GM08714 (cell line): ENCODE results near the gene MEIOB.

Experiments used
- H3K4me3 ChIP-seq: fragments of 200-500 bp; sonication (Bioruptor generic); 2 replicates; pipeline ENCODE4 v1.5.1; 2014; ENCODE audit warnings: mild to moderate bottlenecking, low read length, inconsistent platforms
- ZNF274 ChIP-seq: IDR thresholded peaks from 2 replicates; pipeline ENCODE4 v1.6.1; 2012; ENCODE audit warnings: mild to moderate bottlenecking, low read depth, low read length

MEIOB gene

DNA sequence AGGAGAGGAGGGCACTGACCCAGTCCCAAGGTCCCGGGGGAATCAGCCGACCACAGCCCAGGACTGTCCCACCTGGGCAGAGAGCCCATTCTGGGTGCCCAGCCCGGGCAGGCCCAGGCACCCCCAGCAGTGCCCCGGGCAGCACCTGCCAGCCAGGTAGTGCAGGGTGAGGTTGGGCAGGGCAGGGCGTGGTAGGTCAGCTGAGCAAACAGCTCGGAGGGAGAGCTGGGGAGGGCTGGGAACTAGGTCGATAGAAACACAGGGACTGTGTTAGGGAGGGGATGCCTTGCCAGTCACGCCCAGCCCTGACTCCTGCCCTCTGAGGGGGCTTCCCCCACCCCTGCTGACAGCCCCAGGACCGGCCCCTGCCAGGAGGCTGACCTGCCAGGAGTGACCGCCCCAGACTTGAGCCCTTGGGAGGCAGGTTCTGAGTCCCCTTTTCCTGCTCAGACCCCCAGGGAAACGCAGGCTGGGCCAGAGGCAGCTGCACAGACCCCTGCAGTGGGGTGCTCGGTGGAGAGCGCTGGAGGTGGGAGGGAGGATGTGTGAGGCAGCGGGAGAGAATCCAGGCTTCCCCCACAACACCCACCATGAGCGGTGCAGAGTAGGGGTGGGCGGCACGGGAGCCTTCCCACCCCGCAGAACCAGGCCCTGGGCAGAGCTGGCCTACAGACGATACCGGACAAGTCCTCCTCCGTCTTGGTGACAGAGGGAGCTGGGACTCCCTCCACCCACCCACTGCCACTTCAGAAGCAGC lies 41.5 kb upstream of the MEIOB start:
- TF ChIP-seq ZNF274 = no peak

DNA sequence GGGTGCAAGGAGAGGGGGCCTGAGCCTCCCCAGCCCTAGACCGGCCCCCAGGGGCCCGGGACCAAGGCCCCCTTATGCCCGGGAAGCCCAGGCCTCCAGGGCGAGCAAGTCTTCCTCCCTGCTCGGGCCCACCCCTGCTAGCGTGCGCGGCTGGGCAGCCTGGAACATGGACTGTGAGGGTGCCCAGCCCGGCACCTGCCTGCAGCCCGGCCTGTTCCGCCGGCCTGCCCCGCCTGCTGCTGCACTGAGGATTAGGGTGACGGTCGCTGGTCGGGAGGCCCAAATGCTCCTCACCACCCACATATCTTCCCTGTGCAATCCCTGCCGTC lies 40.2 kb upstream of the MEIOB start:
- H3K4me3 ChIP-seq = no peak overlapping the region
- TF ChIP-seq ZNF274 = no peak

More for the DNA sequence above, 41.5 kb upstream of the MEIOB start:
- no peak overlapping the region for H3K4me3 ChIP-seq

- no peak for TF ChIP-seq ZNF274
- H3K4me3 ChIP-seq = no peak overlapping the region
Observed at GRCh38 chr16:1911467-1912214, 39.7 kb upstream of the MEIOB start.

- TF ChIP-seq ZNF274 = no peak
- H3K4me3 ChIP-seq = no peak overlapping the region
Observed at GRCh38 chr16:1909561-1910231, 37.7 kb upstream of the MEIOB start.

GRCh38 chr16:1908983-1909382 lies 37.0 kb upstream of the MEIOB start:
- no peak for TF ChIP-seq ZNF274
- H3K4me3 ChIP-seq = no peak overlapping the region

GRCh38 chr16:1908184-1908583 lies 36.2 kb upstream of the MEIOB start:
- no peak for TF ChIP-seq ZNF274
- no peak overlapping the region for H3K4me3 ChIP-seq

DNA sequence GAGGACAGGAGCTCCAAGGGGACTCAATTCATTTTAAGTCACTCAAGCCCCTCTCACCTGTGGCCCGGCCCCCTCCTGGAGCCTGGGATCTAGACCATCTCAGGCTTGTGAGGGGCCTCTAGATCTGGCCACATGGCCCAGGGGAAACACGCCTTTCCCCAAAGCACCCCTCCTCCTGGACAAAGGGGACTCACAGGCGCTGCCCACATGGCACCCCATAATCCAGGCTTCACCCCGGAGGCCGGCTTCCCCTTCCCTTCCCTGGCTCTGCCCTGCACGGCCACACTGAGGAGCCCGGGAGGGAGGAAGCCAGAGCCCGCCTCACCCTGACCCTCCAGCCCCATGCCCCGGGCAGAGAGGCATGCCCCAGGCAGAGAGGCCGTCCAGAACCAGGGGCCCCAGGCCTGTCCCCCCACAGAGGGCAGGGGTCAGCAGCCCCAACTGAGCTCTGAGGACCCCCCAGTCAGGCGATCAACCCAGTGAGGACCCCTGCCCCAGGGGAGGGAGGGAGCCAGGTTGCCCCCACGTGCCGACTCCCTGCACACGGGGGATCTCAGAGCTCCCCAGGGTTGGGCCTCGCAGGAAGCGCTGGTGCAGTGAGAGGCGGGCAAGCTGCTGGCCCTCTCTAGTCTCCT lies 35.4 kb upstream of the MEIOB start:
- H3K4me3 ChIP-seq = no peak overlapping the region
- TF ChIP-seq ZNF274 = no peak

DNA sequence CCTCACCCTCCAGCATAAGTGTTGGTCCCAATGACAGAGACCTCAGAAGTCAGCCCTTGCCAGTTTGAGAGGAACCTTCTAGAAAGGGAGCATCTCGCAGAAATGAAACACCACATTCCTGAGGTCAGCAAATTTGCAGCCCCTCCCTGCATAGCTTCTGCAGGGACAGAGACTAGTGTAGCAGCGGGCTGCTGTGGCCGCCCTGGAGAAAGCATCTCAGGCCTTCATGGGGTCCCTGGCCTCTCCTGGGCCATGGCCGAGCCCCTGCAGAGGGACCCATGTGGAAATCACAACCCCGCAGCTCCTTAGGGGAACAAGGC lies 34.8 kb upstream of the MEIOB start:
- no peak overlapping the region for H3K4me3 ChIP-seq
- TF ChIP-seq ZNF274 = no peak

GRCh38 chr16:1906055-1906845 lies 34.3 kb upstream of the MEIOB start:
- TF ChIP-seq ZNF274 = no peak

GRCh38 chr16:1903845-1904840 lies 32.2 kb upstream of the MEIOB start:
- no peak for TF ChIP-seq ZNF274

More at GRCh38 chr16:1906055-1906845, 34.3 kb upstream of the MEIOB start:
- H3K4me3 ChIP-seq = no peak overlapping the region

DNA sequence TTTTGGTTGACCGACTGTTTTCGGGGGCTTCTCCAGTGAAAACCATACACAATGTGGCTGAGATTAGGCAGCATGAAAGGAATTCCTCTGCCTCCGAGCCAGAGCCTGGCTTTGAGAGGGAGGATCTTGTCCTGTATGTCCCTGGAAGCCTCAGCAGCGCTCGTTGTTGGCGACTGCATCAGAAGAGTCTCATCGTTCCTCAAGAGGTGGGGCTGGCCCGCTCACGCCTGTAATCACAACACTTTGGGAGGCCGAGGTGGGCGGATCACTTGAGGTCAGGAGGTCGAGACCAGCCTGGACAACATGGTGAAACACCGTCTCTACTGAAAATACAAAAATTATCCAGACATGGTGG lies 31.2 kb upstream of the MEIOB start:
- TF ChIP-seq ZNF274 = no peak
- no peak overlapping the region for H3K4me3 ChIP-seq

More at GRCh38 chr16:1903845-1904840, 32.2 kb upstream of the MEIOB start:
- H3K4me3 ChIP-seq = no peak overlapping the region

DNA sequence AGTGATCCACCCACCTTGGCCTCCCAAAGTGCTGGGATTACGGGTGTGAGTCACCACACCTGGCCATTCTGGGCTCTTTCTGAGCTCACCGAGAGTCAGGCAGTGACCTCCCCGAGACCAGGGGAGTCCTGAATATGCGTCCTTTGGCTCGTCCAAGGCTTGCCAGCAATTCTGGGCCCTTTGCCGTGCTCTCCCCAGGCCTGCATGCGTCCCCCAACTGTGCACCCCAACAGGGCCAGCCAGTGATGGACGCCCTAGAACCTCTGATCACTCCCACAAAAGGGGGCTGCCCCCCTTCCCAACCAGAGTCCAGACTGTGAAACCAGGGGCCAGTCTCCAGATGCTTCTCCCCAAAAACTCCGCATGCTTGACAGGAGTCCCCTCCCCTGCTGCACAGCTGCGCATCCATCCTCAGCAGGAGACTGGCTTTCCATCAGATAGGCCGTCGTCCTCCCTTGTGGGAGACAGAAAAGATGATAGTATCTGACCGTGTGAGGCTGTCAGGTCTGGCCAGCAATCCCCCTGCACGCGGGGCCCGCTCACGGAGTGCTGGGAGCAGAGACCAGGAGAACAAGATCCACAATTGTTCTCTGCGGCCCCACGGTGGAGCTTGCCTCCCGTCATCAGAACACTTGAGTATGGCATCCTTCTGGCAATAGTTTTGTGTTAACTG lies 30.7 kb upstream of the MEIOB start:
- no peak for TF ChIP-seq ZNF274
- no peak overlapping the region for H3K4me3 ChIP-seq
